GM21528 (cell line): ENCODE data around the gene ABRACL.
"Not testable (repeated sequence)": the region's sequence is repeated elsewhere in the genome, so short reads cannot be mapped to it uniquely, and the experiment has no call there.

Experiments
- ATAC-seq: cut with Tn5 transposase; IDR thresholded peaks from one replicate; pipeline ENCODE4 v1.9.1; 2021; ENCODE audit warnings: mild to moderate bottlenecking, moderate library complexity; ENCODE audit not compliant: unreplicated experiment, low FRiP score

Gene ABRACL, protein sequence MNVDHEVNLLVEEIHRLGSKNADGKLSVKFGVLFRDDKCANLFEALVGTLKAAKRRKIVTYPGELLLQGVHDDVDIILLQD

DNA sequence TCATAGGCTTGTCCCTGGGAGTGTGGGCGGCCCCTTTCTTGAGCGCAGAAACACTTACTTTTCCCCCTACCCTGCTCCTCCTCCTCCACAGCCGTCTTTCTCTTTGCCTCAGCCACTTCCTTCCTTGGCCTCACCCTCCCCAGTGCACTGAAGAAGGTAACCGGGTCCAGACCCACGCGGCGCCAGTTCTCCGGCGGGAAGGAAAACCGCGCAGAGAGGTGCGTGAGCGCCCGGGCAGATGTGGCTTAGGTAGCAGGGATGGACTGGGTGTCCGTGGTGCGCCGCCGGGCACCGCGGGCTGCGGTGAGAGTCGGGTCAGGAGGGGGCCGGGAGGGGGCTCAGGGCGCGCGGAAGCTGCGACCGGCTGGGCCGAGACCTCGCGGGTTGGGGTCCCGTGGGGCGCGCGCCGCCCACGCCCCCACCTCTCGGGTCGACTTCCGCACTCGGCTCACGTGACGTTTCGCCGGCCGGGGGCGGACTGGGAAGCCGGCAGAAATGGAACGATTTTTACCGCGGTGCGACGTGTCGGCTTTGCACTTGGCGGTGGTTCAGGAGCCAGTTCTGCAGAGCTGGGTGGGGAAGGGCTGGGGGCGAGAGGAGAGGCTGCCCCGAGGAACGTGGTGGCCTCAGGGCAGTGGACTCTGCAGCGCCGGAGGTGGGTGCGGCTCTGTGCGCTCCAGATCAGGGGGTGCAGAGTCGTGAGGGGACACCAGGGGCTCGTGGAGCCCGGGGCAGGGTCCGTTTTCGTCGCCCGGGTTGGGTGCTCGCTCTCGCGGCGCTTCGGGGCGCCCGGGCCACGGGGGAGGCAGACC is at the start of gene ABRACL:
Gene ABRACL, plus strand, starts transcription at position 88 of the 812 bp plus-strand sequence. CDS start 5,416 bp downstream, outside the sequence.
- peak; percentile 66 for ATAC-seq

GRCh38 chr6:138979365-138979764 is 49.2 kb upstream of the ABRACL start:
- no peak for ATAC-seq

GRCh38 chr6:138979813-138980668 is 48.5 kb upstream of the ABRACL start:
- ATAC-seq = no peak

DNA sequence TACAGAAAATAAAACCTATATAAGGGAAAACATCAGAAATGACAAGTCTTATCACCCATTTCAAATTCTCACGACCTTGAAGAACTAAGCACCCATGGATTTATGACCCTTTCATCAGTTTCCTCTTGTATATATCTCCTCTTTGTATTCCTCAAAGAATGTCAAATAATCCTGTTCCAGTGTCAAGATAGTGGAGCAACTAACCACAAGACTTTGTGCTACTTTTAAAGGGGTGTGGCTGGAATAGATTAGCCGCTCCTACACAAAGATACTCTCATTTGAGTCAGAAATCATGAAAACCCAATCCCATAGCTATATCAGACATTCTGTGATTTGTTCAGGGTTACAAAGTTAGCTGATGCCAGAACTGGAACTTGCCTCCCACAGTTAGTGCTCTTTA is 47.1 kb upstream of the ABRACL start:
- ATAC-seq = no peak

GRCh38 chr6:138986578-138986977 is 42.0 kb upstream of the ABRACL start:
- ATAC-seq = no peak

GRCh38 chr6:138987080-138987642 is 41.4 kb upstream of the ABRACL start:
- peak; percentile 2 for ATAC-seq

GRCh38 chr6:138987643-138988468 is 40.7 kb upstream of the ABRACL start, which contains the start of gene REPS1:
REPS1 (minus strand) TSS chr6:138988253; CDS start chr6:138987682, 571 bp downstream.
- peak; percentile 96 for ATAC-seq

DNA sequence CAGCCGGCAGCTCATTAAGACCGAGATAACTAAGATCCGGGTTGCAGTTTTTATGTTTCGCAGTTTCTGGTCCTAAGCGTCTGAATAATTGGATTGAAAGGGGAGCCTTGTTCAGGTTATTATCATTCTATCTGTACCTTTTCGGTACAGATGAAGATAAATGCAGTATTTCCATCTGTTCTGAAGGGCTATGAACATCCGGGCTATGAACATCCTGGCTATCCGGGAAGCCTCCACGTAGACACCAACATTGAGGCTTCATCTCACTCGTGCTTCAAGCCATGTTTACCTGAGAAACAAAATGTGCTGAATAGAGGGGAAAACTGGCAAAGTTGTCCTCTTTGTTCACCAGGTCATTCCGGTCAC is 40.1 kb upstream of the ABRACL start:
- ATAC-seq = peak; percentile 14

DNA sequence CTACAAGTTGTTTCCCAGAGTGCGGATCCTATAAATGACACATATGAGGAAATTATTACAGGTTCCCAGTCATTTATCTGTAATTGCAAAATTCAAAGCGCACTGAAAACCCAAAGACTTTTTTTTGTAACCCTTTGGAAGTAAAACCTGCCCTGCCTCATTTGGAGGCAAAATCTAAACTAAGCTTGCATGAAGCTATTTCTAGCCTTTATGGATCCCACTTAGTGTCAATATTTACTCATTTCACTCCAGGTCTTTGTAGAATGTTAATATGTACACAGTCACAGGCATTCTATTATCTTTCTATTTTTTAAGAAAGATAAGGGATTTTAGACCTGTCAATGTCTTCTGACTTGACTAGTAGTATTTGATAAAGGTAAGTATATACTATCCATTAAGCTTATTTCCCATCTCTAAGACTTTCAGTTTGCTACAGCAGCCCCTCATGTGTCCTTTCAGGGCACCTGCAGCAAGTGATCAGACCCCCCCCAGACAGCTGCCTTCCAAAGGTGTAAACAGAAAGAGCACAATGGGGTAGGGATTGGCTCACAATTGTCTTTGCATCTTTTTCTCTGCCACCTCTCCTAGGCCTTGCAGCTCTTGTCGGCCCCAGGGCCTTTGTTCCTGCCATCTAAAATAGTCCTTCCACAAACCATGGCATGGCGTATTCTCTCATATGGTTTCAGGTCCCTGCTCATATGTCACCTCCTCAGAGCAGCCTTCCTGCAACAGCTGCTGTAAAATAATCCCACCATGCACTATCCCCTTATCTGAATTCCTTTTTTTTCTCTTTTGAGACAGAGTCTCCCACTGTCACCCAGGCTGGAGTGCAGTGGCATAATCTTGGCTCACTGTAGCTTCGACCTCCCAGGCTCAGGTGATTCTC is 39.2 kb upstream of the ABRACL start:
- no peak for ATAC-seq

GRCh38 chr6:138991206-138991605 is 37.3 kb upstream of the ABRACL start:
- no peak for ATAC-seq

- not testable (repeated sequence) for ATAC-seq
Observed at GRCh38 chr6:138992965-138993364, 35.6 kb upstream of the ABRACL start.

DNA sequence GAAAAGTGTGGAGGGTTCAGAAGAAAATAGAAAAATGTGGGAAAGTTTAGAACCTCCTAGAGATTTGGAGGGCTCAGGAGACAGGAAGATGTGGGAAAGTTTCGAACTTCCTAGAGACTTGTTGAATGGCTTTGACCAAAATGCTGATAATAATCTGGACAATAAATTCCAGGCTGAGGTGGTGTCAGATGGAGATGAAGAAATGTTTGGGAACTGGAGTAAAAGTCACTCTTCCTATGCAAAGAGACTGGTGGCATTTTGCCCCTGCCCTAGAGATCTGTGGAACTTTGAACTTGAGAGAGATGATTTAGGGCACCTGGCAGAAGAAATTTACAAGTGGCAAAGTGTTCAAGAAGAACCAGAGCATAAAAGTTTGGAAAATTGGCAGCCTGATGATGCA is 35.1 kb upstream of the ABRACL start:
- ATAC-seq = not testable (repeated sequence)

DNA sequence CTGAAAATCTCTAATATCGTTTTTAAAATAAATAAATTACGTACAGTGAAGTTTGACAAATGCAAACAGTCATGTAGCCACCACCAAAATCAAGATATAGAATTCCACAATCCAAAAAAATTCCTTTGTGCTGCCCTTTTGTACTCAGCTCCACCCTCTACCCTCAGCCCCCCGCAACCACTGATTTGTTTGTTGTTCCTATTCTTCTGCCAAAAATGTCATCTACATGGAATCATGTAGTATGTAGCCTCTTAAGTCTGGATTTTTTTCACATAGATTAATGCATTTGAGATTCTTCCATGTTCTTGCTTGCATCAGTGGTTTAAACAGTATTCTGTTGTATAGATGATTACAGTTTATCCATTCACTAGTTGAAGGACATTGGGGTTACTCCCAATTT is 32.0 kb upstream of the ABRACL start:
- ATAC-seq = no peak

DNA sequence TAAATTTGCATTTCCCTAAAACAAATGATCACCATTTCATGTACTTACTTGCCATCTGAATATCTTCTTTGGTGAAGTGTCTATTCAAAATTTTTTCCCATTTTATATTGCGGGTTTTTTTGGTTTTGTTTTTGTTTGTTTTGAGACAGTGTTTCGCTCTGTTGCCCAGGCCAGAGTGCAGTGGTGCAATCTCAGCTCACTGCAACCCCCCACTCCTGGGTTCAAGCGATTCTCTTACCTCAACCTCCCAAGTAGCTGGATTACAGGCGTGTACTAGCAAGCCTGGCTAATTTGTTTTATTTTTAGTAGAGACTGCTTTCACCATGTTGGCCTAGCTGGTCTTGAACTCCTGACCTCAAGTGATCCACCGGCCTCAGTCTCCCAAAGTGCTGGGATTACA is 31.4 kb upstream of the ABRACL start:
- ATAC-seq = no peak

GRCh38 chr6:138999949-139000725 is 28.4 kb upstream of the ABRACL start:
- ATAC-seq = no peak

DNA sequence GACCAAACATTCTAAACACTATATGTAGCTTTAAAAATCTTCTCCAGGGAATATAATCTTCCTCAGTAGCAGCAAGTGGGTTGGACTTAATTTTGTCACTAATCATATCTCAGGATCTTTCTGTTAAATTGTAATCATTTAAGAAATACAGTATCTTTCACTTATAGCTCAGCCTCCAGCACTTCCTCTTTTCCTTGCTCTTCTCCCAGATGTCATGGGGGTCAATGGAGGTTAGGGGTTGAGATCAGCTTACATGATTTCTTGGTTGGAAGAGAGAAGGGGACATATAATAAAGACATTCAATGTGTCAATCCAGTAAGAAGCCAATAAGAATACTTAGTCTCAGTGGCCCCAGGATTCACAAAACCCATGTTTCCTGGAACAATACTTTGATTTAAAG is 24.8 kb upstream of the ABRACL start:
- ATAC-seq = no peak

GRCh38 chr6:139006477-139006876 is 22.1 kb upstream of the ABRACL start:
- ATAC-seq = no peak

DNA sequence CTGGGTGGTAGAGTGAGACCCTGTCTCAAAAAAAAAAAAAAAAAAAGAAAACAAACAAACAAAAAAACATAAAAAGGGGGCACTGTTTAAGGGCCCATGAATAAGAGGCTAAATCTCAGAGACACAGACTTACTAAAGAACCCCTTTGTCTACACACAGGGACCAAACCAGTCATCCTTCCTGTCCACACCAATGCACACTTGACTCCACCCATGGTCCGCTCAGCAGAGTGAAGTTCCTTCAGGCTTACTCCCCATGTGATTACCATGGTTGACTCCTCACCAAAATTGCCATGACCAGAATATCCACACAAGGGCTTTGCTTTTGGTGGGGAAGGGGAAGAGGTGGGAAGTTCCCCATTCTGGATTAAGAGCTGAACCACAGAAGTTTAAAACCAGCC is 21.1 kb upstream of the ABRACL start:
- ATAC-seq = no peak
